ENCODE measurements around the gene MEX3A.
"Not testable (repeated sequence)": the region's sequence is repeated elsewhere in the genome, so short reads cannot be mapped to it uniquely, and the experiment has no call there.

MEX3A gene, protein sequence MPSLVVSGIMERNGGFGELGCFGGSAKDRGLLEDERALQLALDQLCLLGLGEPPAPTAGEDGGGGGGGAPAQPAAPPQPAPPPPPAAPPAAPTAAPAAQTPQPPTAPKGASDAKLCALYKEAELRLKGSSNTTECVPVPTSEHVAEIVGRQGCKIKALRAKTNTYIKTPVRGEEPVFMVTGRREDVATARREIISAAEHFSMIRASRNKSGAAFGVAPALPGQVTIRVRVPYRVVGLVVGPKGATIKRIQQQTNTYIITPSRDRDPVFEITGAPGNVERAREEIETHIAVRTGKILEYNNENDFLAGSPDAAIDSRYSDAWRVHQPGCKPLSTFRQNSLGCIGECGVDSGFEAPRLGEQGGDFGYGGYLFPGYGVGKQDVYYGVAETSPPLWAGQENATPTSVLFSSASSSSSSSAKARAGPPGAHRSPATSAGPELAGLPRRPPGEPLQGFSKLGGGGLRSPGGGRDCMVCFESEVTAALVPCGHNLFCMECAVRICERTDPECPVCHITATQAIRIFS

DNA sequence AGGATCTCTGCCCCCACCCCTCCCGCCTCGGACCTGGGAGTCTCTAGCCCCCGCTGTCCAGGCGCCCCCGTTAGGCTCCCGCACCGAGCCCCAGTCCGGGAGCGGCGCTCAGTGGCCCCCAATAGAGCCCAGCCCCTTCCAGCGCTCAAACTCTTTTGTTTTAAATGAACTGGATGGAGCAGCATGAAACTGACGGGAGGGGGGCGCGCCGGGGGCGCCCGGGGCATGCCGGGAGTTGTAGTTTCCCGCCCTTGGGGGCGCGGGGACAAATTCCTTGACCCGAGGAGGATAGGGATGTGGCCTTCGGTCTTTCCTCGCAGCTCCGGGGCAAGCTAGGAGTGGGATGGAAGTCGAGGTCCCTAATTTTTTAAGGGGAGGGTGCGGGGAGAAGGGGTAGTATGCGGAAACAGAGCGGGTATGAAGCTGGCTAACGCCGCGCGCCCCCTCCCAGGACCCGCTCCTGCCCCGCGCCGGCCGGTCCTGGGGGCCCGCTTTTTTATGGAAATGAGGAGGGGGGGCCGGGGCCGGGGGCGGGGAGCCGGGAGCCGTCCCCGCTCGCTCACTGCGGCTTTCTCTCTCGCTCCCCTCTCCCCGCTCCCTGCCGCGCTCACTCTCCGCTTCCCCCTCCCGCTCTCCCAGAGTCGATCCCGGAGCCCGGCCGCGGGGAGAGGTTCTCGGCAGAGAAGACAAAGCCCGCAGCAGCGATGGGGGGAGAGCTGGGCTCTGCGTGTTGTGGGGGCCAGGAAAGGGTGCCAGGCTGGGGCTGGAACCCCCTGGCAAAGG, at the start of gene MEX3A:
MEX3A (minus strand) TSS at position 157 of the 783 bp plus-strand sequence. CDS start 467 bp downstream, outside the sequence.
- DNase-seq, result peak; percentile 88

DNA sequence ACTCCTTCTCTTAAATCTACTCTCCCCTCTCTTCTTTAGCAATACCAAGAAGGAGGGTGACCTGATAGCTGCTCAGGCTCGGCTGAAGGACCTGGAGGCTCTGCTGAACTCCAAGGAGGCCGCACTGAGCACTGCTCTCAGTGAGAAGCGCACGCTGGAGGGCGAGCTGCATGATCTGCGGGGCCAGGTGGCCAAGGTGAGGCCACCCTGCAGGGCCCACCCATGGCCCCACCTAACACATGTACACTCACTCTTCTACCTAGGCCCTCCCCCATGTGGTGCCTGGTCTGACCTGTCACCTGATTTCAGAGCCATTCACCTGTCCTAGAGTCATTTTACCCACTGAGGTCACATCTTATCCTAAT, 48.3 kb upstream of the MEX3A start:
- DNase-seq, result no peak

DNA sequence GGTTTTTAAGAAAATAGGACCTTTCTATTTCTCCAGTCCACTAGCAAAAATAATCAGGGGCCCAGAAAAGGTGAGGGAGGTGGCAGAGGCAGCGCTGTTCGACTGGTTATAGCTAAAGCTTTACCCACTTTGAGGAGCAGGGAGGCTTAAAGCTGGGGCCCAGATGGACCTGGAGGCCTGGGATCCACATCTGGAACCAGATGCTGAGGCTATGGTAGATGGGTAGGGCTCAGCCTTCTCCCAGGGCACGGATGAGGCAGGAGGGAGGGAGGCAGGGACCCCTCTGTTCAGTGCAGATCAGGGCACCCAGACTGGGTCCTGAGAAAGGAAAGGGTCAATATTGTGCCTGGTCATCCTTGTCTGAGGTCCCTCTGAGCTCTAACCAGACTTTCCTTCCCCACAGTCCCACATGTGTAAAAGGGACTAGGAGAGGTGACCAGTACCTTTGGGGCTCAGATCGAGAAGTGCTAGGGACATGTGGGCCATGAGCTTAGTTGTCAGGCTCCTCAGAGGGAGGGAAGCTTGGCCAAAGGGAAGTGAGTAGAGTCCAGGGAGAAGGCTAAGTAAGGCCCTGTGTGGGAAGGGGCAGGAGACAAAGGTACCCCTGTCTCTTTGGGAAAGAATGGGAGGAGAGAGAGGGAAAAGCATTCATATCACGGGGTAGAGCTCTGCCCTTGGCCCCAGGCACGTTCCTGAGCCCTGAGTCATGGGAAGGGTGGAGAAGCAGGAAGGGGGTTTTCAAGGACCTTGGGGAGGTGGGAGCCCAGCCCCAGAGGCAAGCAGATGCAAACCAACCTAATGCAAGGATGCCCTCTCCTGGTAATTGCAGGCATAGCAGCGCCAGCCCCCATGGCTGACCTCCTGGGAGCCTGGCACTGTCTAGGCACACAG, 47.7 kb upstream of the MEX3A start:
- DNase-seq, result peak; percentile 23

DNA sequence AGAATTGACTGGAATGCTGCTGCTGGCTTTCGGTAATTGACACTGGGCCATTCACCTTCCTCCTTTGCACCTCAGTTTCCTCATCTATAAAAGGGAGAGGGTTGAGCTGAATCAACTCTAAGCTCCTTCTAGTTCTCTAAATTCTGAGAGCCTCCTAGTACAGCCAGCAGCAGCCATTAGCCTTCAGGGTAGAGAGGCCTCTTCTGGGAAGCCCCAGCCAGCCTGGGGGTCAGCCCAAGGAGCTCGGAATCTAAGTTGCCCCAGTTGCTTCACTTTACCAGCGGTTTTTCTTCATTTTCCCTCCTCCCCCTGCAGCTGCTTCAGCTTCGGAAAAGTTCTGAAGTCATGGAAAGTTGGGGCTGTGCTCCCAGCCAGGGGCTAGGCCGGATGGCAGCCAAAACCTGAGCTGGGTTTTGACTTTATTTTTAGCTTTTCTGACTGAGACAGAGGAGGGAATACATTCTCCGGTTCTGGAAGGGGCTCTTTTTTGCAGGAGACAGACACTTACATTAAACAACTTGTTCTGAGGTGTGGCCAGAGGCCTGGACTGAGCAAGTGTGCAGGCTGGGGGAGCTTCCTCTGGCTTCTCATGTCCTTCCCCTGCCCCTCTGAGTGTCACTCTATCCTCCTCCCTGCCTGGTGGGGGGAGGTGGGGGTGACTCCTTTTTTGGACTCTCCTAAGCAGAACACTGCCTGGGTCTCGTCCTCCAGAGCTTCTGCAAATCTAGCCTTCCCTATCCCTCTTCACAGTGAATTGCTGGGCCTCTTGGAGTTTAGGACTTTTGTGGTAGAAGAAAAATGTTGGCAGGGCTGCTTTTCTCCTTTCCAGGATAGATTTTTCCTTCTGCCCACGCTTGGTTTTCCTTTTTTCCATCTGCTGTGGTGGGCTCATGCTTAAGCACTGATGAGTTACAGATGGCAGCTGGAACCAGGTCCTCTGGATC, 46.7 kb upstream of the MEX3A start:
- DNase-seq, result no peak

DNA sequence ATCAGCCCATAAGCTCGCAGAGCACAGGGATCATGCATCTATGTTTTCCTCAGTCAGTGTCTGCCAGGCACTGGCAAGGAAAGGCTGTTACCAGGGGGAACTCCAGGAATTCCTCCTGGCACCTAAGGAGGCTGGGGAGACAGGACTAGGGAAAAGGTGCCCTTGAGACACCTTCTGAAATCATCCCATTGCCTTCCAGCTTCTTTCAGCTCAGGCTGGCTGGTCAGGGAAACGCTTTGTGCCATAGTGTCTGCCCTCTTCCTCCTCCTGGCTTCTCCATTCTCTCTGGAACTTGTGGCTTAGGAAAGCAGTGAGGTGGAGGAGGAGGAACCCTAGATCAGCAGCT, 46.0 kb upstream of the MEX3A start:
- no peak for DNase-seq

DNA sequence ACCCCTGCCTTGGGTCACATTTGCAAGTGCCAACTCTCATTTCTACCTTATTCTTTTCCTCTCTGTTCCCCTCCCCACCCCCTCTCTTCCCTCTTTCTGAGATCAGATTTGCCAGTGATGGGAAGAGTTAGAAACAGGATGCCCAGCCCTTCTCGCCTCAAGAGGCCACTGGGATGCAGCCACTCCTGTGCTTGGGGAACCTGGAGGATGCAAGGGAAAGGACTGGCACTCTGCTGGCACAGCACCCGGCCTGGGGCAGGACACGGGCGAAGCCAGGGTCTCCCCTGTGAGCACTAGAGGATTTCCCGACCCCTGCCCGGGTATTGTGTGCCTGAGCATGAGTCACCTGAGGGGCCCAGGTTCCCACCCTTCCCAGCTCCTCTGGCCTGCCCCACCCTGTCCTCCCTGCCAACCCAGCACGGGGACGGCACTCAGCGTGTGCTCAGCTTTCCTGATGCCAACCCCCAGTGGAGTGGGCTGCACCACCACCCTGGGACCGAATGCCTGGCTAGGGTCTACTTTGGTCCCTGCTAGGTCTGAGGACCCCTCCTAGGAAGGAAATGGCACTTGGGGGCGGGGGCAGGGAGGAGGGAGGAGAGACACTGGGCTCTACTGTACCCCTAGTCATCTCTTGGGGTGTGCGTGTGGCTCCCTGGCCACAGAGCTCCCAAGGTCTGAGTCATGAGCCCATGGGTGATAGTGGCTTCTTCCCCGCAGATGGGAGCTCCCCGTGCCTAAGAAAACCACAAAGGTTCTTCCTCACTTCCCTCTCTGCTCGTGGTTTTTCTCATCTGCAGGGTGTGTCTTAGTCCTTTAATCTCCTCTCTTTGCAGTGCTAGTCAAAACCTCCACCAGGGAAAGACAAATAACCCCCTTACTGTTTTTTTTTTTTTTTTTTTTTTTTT, 44.6 kb upstream of the MEX3A start:
- DNase-seq, result no peak

DNA sequence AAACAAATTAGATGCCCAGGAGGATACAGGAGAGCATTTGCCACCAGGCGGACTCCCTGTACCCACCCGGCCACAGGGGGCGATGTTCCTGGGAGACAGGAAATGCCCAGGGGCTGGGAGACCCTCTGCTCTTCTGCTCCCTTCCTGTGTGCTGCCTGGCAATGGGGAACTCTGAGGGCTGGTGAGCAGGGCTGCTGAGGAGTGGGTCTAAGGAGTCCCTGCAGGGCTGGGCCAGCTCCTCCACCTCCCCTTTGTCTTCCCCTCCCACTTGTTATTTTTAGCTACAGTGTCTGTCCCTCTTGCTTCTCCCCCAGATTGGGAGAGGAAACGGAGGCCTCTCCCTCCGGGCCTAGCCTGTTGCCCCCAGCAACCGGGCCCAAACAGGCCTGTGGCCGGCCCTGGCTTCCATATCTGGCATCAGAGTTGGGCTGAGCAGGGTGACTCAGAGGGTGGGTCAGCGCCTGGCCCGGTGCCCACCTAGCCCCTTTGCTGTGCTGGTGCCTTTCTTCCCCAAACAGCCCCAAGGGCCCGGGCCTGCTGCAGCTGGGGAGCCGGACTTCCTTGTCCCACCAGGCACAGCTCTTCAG, 43.9 kb upstream of the MEX3A start:
- peak; percentile 59 for DNase-seq

DNA sequence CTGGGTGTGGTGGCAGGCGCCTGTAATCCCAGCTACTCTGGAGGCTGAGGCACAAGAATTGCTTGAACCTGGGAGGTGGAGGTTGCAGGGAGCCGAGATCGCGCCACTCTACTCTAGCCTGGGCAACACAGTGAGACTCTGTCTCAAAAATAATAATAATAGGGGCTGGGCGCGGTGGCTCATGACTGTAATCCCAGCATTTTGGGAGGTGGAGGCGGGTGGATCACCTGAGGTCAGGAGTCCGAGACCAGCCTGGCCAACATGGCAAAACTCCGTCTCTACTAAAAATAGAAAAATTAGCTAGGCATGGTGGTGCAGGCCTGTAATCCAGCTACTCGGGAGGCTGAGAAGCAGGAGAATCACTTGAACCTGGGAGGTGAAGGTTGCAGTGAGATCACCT, 43.3 kb upstream of the MEX3A start:
- DNase-seq, result not testable (repeated sequence)

DNA sequence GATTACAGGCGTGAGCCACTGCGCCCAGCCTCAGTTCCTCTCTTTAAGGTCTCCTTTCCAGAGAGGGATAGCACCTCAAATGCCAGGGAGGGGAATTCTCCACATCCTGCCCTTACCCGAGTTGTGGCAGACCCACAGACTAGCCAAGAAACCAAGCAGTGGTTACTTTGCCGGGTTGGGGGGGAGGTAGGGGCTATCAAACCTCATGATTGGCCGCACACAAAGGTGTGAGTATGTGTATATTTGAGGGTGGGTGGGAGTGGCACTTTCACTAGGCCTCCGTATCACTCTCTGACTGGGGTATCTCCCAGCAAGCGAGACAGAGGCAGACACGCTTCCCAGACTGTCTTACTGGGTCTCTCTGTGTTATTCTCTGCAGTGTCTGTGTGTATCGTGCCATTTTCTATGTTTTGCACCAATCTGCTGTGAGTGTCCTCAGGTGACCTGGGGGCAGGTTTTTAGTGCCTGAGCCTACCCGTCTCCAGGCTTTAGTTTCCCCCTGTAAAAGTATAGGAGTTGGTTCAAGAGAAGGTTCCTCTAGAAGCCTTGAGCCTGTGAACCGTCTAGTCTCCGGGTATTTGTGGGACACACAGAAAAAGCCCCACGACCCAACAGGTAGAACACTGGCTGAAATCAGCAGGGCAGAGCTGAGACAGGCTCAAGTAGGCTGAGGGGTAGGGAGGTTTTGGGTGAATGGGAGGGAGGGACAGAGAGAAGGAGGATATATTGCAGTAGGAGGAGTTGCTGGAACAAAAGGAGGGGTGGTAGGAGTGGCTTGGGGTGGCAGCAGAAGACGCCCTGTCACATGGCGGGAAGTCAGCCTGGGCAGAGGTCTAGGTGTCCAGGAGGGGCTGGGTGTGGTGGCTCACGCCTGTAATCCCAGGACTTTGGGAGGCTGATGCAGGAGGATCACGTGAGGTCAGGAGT, 42.6 kb upstream of the MEX3A start:
- no peak for DNase-seq

DNA sequence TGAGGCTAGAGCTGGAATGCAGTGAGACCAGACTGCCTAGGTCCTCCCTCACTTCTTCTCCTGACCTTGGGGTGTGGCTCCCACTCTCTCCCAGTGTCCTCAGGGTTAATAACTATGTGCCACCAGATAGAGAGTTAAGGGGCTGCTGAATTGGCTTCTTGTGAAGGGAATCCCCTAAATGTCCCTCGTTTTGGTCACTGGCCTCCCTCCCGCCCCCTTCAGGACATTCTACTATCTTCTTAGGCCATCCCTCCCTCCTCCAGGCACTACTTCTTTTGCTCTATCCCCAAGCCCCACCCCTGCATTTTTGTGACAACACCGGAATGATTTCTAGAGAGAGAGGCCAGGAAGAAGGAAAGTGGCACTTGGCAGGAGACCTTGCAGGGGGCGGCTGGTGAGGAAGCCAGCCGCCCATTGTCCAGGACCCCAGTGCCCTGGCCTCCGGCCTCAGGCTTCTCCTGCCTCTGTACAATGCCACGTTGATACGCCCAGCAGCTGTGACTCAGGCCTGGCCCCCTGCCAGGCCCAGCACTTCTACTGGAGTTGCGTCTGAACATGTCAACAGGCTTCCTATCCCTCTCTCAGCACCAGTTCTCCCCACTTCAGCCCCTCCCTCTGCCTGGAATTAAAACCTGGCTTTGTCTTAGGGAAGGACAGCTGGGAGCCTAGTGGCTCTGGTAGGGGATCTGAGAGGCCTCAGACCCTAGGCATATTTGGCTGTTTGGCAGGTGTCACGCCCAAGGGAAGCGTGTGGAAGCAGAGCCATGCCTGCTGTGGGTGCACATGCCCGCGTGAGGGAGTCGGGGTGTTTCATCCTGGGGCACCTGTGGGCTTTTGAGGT, 41.3 kb upstream of the MEX3A start:
- DNase-seq, result peak; percentile 65

DNA sequence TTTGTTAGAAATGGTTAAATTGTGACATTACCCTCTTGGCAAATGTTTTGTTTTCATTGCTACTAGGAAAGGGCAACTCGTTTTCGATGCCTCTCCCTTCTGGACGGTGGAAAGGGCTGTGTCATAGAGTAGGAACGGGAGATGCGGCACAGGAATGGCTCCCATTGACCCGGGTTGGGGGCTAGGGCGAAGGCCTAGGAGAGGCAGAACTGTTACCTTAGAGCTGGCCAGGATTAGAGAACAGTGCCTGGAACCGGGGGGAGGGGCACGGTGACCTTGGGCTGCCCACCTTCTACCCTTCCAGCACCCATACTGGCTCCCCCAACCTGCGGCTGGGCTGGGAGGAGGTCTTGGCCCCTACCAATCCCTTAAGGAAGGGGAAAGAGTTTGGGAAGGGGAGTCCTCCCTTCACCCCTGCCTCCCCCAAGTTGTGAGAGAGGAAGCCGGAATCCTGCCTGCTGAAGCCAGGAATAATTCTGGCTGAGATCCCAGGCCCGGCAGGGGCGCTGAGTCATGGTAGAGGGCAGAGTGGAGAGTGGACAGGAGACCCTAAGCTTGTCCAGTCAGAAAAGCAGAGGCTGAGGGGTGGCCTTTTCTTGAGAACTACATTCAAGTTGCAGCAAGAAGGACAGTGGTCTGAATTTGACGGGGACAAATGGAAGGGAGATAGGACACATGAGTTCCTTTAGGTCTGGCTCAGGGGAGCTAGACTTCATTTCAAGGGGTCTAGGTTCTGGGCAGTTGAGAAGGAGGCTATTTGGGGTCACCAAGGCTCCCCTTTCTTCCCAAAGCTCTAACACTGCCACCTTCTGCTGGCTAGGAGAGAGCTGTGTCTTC, 40.5 kb upstream of the MEX3A start:
- DNase-seq, result no peak

DNA sequence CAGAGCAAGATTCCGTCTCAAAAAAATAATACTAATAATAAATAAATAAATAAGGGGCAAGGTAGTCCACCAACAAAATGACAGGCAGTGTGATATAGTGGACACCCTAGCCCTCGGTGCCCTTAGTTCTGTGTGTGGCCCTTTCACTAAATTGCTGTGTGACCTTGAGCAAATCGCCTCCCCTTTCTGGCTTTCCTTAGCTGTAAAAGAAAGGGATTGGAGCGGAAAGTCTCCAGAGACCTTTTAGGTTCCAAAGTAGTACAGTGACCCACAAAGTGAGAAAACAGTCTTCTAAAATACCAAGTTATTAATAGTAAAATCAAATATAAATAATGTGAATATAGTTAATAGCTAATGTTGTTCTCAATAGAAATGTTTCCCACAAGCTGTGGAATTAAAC, 39.8 kb upstream of the MEX3A start:
- no peak for DNase-seq

DNA sequence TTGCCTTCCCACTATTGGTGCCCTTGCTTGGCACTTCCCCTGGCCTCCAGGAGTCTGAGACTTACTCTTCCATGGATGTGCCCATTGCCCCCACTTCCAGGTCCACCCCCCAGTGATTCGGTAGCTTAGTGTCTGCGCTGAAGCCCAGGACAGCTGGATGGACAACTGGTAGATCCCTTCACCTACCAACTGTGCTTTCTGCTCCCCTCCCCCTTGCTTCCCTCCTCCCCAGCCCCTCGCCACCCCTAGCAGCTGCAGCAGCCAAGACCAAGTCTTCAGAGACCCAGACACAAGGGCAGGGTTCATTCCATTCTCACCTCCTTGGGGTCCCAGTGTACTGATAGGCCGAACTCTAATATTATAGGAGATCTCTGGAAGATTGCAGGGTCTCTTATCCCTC, 39.2 kb upstream of the MEX3A start:
- no peak for DNase-seq

DNA sequence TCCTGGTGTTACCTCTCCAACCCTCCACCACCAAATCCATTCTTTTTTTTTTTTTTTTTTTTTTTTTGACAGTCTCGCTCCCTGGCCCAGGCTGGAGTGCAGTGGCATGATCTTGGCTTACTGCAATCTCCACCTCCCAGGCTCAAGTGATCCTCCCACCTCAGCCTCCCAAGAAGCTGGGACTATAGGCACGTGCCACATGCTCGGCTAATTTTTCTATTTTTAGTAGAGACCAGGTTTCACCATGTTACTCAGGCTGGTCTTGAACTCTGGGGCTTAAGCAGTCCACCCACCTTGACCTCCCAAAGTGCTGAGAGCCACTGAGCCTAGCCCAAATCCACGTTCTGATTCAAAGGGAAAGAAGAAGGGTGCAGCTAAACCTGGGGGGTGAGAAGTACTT, 38.7 kb upstream of the MEX3A start:
- DNase-seq, result not testable (repeated sequence)

DNA sequence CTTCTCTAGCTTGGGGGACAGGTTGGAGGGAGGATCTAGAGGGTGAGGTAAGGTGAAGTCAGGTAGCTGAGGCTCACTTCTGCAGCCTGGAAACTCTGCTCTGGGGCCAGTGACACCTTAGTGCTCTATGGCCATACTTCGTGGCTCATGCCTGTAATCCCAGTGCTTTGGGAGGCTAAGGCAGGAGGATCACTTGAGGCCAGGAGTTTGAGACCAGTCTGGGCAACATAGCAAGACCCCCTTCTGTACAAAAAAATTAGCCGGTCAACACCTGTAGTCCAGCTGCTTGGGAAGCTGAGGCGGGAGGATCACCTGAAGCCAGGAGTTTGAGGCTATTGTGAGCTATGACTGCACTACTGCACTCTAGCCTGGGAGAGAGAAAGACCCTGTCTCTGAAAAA, 38.1 kb upstream of the MEX3A start:
- no peak for DNase-seq

DNA sequence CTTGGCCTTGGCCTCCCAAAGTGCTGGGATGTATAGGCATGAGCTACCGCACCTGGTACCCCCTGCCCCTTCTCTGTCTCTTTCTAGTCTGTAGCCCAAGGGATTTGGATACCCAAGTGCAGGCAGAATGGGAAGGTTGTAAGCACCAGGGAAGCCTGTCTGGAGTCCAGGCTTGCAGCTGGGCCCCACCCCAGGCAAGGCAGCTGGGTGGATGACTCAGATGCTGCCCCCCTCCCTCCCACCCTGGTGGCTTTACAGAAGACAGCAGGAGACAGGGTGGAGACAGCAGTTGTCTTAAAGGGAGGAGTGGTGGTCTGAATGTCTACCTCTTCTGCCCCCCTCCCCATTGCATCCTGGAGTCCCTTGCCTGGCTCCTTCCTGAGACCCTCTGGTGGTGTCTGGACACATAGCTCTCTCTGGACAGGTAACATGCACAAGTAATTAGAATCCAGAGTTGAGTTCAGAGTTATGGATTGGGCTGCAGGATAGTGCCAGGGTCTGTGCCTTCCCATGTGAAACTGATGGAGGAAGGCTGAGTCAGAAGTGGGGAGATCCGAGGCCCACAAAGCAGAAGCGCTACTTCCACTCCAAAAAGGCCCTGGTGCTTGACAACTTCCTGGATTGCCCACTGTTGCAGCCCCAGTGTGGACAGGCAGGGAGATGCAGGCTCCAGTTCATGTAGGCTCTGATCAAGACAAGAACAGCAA, 37.4 kb upstream of the MEX3A start:
- DNase-seq, result no peak
